ENCODE measurements around the gene SPEG. TPM values are rescaled to one million over a fixed set of nuclear protein-coding genes. Genes with fewer than 3 reads are reported as not detected.
A peak's percentile ranks its signal among the peaks of the same experiment; 100 is the strongest.

The SPEG gene
- polyA plus RNA-seq, 3 donors, result not detected

GRCh38 chr2:219514196-219514761, 79.6 kb downstream of the SPEG start, which contains the start of gene ASIC4:
Gene ASIC4 (plus strand): TSS chr2:219514482. CDS start chr2:219514725, 243 bp downstream.
- no peak within 1 kb of the TSS for H3K27ac ChIP-seq (ENCODE audit: low read depth in 1 of 2, low read length in 2 of 2)
- H2AFZ ChIP-seq (ENCODE audit: insufficient read depth, low read depth, low read length, poor library complexity, severe bottlenecking), result no peak within 1 kb of the TSS
- H3K4me1 ChIP-seq (ENCODE audit: control insufficient read depth in 1 of 2, insufficient read depth in 2 of 2, low read length in 2 of 2), result no peaks in the 10 kb centered on the region
- H3K4me3 ChIP-seq (replicated peaks in 1 of 3; ENCODE audit: low read depth in 2 of 3, low read length in 3 of 3), result no peak within 1 kb of the TSS
- no peak within 1 kb of the TSS for H3K4me2 ChIP-seq (replicated peaks; ENCODE audit: extremely low read depth, low read length, poor library complexity, severe bottlenecking)
- TF ChIP-seq CTCF (IDR thresholded peaks at IDR 0.05), result no peak
- no peaks in the 10 kb centered on the region for H3K79me2 ChIP-seq (ENCODE audit: insufficient read depth, low read length)
- peaks cover 6 to 26% of the 10 kb centered on the region in 2 donors for H3K9me3 ChIP-seq (replicated peaks in 1 of 2; ENCODE audit: control insufficient read depth in 1 of 2, insufficient read depth in 1 of 2, low read length in 2 of 2)
- peaks cover 15% of the 10 kb centered on the region for H3K4me1 Mint-ChIP-seq
- H3K27ac Mint-ChIP-seq, result no peak within 1 kb of the TSS
- no peaks in the 10 kb centered on the region for H3K36me3 ChIP-seq (replicated peaks in 1 of 2; ENCODE audit: control insufficient read depth in 1 of 2, insufficient read depth in 2 of 2, low read length in 2 of 2)
- DNase-seq, result no peak
- peaks cover 0 to 2% of the 10 kb centered on the region in 2 donors for H3K36me3 Mint-ChIP-seq
- H3K27me3 Mint-ChIP-seq (ENCODE audit: low read depth in 3 of 3), result peaks cover 74 to 93% (median 76%) of the 10 kb centered on the region in 3 donors
- peak within 1 kb of the TSS; percentile 6 to 80 for H3K4me3 Mint-ChIP-seq
- peaks cover 5% of the 10 kb centered on the region for H4K20me1 ChIP-seq (ENCODE audit: insufficient read depth, low read length)
- H3K9me3 Mint-ChIP-seq, result peaks cover 2 to 24% (median 14%) of the 10 kb centered on the region in 7 donors
- H3K27me3 ChIP-seq (ENCODE audit: control insufficient read depth in 2 of 2, insufficient read depth in 2 of 2, low read length in 2 of 2), result peaks cover 33 to 76% of the 10 kb centered on the region in 2 donors
- 4% methylated on average over 30 of the region's 31 CpGs for WGBS (ENCODE audit: insufficient coverage)
- intact Hi-C loops (cut with micrococcal nuclease), result no loop called here
- H3K9ac ChIP-seq (ENCODE audit: insufficient read depth, low read length, poor library complexity, severe bottlenecking), result no peak within 1 kb of the TSS

GRCh38 chr2:219514836-219515235, 80.2 kb downstream of the SPEG start:
- no peak overlapping the region for H3K4me3 ChIP-seq (replicated peaks in 1 of 3; ENCODE audit: low read depth in 2 of 3, low read length in 3 of 3)
- H3K27me3 ChIP-seq (ENCODE audit: control insufficient read depth in 2 of 2, insufficient read depth in 2 of 2, low read length in 2 of 2), result peaks cover 33 to 73% of the 10 kb centered on the region in 2 donors
- DNase-seq, result no peak
- no peaks in the 10 kb centered on the region for H4K20me1 ChIP-seq (ENCODE audit: insufficient read depth, low read length)
- no peak overlapping the region for H3K9ac ChIP-seq (ENCODE audit: insufficient read depth, low read length, poor library complexity, severe bottlenecking)
- H3K9me3 ChIP-seq (replicated peaks in 1 of 2; ENCODE audit: control insufficient read depth in 1 of 2, insufficient read depth in 1 of 2, low read length in 2 of 2), result peaks cover 6 to 26% of the 10 kb centered on the region in 2 donors
- peaks cover 10% of the 10 kb centered on the region for H3K4me1 Mint-ChIP-seq
- peak overlapping the region in 1 of 2 donors; percentile 80 for H3K4me3 Mint-ChIP-seq
- 94% methylated on average over 21 of the region's 21 CpGs for WGBS (ENCODE audit: insufficient coverage)
- H2AFZ ChIP-seq (ENCODE audit: insufficient read depth, low read depth, low read length, poor library complexity, severe bottlenecking), result no peak overlapping the region
- no peak overlapping the region for H3K27ac ChIP-seq (ENCODE audit: low read depth in 1 of 2, low read length in 2 of 2)
- H3K79me2 ChIP-seq (ENCODE audit: insufficient read depth, low read length), result no peaks in the 10 kb centered on the region
- H3K36me3 Mint-ChIP-seq, result peaks cover 0 to 2% of the 10 kb centered on the region in 2 donors
- peaks cover 2 to 21% (median 14%) of the 10 kb centered on the region in 7 donors for H3K9me3 Mint-ChIP-seq
- intact Hi-C loops (cut with micrococcal nuclease), result no loop called here
- no peak overlapping the region for H3K4me2 ChIP-seq (replicated peaks; ENCODE audit: extremely low read depth, low read length, poor library complexity, severe bottlenecking)
- H3K4me1 ChIP-seq (ENCODE audit: control insufficient read depth in 1 of 2, insufficient read depth in 2 of 2, low read length in 2 of 2), result no peaks in the 10 kb centered on the region
- no peaks in the 10 kb centered on the region for H3K36me3 ChIP-seq (replicated peaks in 1 of 2; ENCODE audit: control insufficient read depth in 1 of 2, insufficient read depth in 2 of 2, low read length in 2 of 2)
- no peak for TF ChIP-seq CTCF (IDR thresholded peaks at IDR 0.05)
- H3K27me3 Mint-ChIP-seq (ENCODE audit: low read depth in 3 of 3), result peaks cover 69 to 89% (median 72%) of the 10 kb centered on the region in 3 donors
- H3K27ac Mint-ChIP-seq, result no peak overlapping the region
